DOHH2 (cell line): ENCODE data around the gene SYT13.

Source experiments
- EZH2phosphoT487 ChIP-seq: fragments of 200-600 bp; sonication (generic); IDR thresholded peaks from 2 replicates; pipeline ENCODE4 v1.6.1; 2017; ENCODE audit warnings: borderline replicate concordance, mild to moderate bottlenecking, antibody characterized with exemption, low read length, moderate library complexity, mixed read lengths
- TF ChIP-seq, protein P1 (sequence below): fragments of 200-600 bp; sonication (generic); IDR thresholded peaks from one replicate; pipeline ENCODE4 v1.5.1; 2014; ENCODE audit warnings: antibody characterized with exemption, mild to moderate bottlenecking, low read depth, low read length; ENCODE audit not compliant: poor library complexity, severe bottlenecking

DNA sequence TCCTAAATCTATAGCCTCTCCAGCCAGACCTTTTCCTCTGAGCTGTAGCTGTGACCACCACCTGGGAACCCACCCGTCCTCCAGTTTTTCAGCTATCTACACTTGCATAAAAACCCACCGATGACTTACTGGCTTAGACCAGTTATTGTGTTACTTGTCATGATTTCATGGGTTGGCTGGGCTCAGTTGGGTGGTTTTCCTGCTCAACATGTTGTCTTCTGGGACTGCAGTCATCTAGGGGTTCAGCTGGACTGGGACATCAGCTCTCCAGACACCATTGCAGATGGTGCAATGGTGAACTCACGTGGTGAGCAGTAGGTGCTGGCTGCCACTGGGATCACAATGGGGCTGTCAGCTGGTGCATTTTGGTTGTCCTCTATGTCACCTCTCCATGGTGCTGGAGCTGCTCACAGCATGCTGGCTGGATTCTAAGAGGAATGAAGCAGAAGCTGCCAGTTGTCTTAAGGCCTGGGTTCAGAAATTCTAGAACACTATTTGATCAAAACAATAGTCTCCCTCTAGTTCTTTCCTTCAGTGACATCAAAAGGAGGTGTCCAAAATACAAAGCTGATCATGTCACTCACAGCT lies 1.3 kb upstream of the SYT13 start:
- TF ChIP-seq EZH2phosphoT487: no peak
- TF ChIP-seq, protein P1, sequence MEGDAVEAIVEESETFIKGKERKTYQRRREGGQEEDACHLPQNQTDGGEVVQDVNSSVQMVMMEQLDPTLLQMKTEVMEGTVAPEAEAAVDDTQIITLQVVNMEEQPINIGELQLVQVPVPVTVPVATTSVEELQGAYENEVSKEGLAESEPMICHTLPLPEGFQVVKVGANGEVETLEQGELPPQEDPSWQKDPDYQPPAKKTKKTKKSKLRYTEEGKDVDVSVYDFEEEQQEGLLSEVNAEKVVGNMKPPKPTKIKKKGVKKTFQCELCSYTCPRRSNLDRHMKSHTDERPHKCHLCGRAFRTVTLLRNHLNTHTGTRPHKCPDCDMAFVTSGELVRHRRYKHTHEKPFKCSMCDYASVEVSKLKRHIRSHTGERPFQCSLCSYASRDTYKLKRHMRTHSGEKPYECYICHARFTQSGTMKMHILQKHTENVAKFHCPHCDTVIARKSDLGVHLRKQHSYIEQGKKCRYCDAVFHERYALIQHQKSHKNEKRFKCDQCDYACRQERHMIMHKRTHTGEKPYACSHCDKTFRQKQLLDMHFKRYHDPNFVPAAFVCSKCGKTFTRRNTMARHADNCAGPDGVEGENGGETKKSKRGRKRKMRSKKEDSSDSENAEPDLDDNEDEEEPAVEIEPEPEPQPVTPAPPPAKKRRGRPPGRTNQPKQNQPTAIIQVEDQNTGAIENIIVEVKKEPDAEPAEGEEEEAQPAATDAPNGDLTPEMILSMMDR: no peak
